Vagina (tissue), 2 donors: Measurements from ENCODE around the gene LHX4. TPM values are rescaled to one million over a fixed set of nuclear protein-coding genes. Genes with fewer than 3 reads are reported as not detected.
"Not testable (repeated sequence)": the region's sequence is repeated elsewhere in the genome, so short reads cannot be mapped to it uniquely, and the experiment has no call there.

ENCODE experiments used
- DNase-seq, 2 donors: peaks; one replicate each; pipeline ENCODE4 v3.0.0-alpha.2; 2017; ENCODE audit errors: extremely low spot score in 2 of 2
- H3K27ac ChIP-seq: fragments of 200-600 bp; sonication (generic); one replicate; pipeline ENCODE4 v1.5.1; 2019
- H3K27me3 ChIP-seq: fragments of 200-600 bp; sonication (generic); one replicate; pipeline ENCODE4 v1.5.1; 2019
- H3K36me3 ChIP-seq, 2 donors: fragments of 200-600 bp; sonication (generic); one replicate each; pipeline ENCODE4 v1.5.1; 2017 to 2019
- H3K4me1 ChIP-seq: fragments of 200-600 bp; sonication (generic); one replicate; pipeline ENCODE4 v1.5.1; 2019
- H3K4me3 ChIP-seq, 2 donors: fragments of 200-600 bp; sonication (generic); 1 replicate in 1 of 2; 2 replicates in 1 of 2; pipeline ENCODE4 v1.5.1; 2016 to 2019
- H3K9me3 ChIP-seq: fragments of 200-600 bp; sonication (generic); one replicate; pipeline ENCODE4 v1.5.1; 2019
- POLR2A ChIP-seq, 2 donors: fragments of 450-650 bp; IDR thresholded peaks; one replicate each; pipeline ENCODE4 v1.6.1; 2017; ENCODE audit warnings: antibody characterized with exemption in 2 of 2, mild to moderate bottlenecking in 2 of 2, moderate library complexity in 2 of 2
- POLR2AphosphoS5 ChIP-seq, 2 donors: sonication (generic); formaldehyde crosslinking; IDR thresholded peaks; one replicate each; pipeline ENCODE4 v1.9.0; 2017; ENCODE audit warnings: antibody characterized with exemption in 2 of 2, mild to moderate bottlenecking in 2 of 2, low read depth in 1 of 2; ENCODE audit not compliant: insufficient read depth in 1 of 2
- intact Hi-C: fragments of 100-400 bp; cut with DNase I; formaldehyde crosslinking; loops from one replicate; pipeline ENCODE4 v1.15.1; 2023
- total RNA-seq: library from RNA; depleted of rRNA; stranded (reverse); fragments of >200 nt; gene quantifications from one replicate; pipeline ENCODE4 v1.2.3, GENCODE V29; 2016
- TF ChIP-seq, protein P1 (sequence below), 3 experiments: fragments of 450-650 bp in 2 of 3; fragments of 200-600 bp in 1 of 3; sonication (generic) in 1 of 3; IDR thresholded peaks; one replicate each; pipeline ENCODE4 v1.5.1; 2017 to 2019; ENCODE audit warnings: antibody characterized with exemption in 3 of 3, mild to moderate bottlenecking in 2 of 3, moderate library complexity in 2 of 3

The LHX4 gene
- total RNA-seq, 1 donor from 2014 or later: 0.98 TPM

- Histone ChIP-seq H3K4me1 (no peaks in the 10 kb centered on the region), H3K27me3 (no peaks in the 10 kb centered on the region), H3K36me3 (peaks cover 0 to 16% of the 10 kb centered on the region in 2 donors), H3K27ac (no peak overlapping the region), H3K4me3 (no peak overlapping the region), H3K9me3 (no peaks in the 10 kb centered on the region)
- intact Hi-C loops: loop anchor here (10.0 kb wide), 1 partner anchor 276 kb away; no protein-coding TSS in a partner anchor
- no peak for TF ChIP-seq POLR2AphosphoS5 (IDR thresholded peaks at IDR 0.05; ENCODE audit: insufficient read depth in 1 of 2, low read depth in 1 of 2)
- TF ChIP-seq, protein P1, sequence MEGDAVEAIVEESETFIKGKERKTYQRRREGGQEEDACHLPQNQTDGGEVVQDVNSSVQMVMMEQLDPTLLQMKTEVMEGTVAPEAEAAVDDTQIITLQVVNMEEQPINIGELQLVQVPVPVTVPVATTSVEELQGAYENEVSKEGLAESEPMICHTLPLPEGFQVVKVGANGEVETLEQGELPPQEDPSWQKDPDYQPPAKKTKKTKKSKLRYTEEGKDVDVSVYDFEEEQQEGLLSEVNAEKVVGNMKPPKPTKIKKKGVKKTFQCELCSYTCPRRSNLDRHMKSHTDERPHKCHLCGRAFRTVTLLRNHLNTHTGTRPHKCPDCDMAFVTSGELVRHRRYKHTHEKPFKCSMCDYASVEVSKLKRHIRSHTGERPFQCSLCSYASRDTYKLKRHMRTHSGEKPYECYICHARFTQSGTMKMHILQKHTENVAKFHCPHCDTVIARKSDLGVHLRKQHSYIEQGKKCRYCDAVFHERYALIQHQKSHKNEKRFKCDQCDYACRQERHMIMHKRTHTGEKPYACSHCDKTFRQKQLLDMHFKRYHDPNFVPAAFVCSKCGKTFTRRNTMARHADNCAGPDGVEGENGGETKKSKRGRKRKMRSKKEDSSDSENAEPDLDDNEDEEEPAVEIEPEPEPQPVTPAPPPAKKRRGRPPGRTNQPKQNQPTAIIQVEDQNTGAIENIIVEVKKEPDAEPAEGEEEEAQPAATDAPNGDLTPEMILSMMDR (IDR thresholded peaks at IDR 0.05): no peak
- TF ChIP-seq POLR2A (IDR thresholded peaks at IDR 0.05): no peak
- no peak for DNase-seq
Observed at GRCh38 chr1:180199018-180199417, 31.0 kb upstream of the LHX4 start.

DNA sequence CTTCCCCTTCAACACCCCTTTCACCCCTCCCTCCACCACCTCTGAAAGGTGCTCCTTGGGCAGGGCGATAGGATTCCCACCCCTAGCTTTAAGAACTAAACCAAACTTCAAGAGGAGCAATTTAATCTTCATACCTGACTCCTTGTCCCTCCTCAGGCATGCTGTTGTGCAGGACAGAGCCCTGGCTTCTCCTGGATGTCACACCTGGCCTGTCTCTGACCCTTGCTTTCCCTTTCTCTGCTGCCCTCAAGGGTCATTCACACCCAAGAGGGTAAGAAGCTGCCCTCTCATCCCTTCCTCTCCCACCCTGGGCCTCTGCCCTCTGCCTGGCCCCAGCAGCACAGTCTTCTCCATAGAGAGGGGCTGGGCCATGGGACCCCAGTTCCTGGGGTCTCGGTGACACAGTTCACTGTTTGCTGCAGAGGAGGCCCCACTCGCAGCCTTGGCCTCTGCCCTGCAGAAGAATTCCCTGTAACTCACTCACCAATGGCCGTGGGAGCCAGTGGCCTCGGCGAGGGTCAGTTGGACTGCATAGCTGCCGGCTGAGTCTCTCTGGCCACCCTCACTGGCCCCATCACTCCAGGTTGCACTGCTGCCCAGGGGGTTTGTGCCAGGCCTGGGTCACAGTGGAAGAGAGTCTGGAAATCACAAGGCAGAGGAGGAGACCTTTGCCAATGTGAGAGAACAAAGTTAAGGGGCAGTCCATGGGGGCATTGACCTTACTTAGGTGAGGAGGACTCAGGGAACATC, 28.4 kb upstream of the LHX4 start:
- peaks cover 0 to 10% of the 10 kb centered on the region in 2 donors for H3K36me3 ChIP-seq
- intact Hi-C loops: no loop called here
- no peaks in the 10 kb centered on the region for H3K9me3 ChIP-seq
- H3K27me3 ChIP-seq: no peaks in the 10 kb centered on the region
- DNase-seq: no peak
- TF ChIP-seq, protein P1 (IDR thresholded peaks at IDR 0.05): no peak
- no peak for TF ChIP-seq POLR2AphosphoS5 (IDR thresholded peaks at IDR 0.05; ENCODE audit: insufficient read depth in 1 of 2, low read depth in 1 of 2)
- TF ChIP-seq POLR2A (IDR thresholded peaks at IDR 0.05): no peak
- no peak overlapping the region for H3K4me3 ChIP-seq
- H3K4me1 ChIP-seq: no peaks in the 10 kb centered on the region
- H3K27ac ChIP-seq: no peak overlapping the region

GRCh38 chr1:180202588-180202987, 27.5 kb upstream of the LHX4 start:
- DNase-seq, H3K27me3 ChIP-seq, H3K4me1 ChIP-seq, H3K36me3 ChIP-seq, H3K9me3 ChIP-seq, intact Hi-C loops, H3K4me3 ChIP-seq, H3K27ac ChIP-seq: not testable (repeated sequence)

DNA sequence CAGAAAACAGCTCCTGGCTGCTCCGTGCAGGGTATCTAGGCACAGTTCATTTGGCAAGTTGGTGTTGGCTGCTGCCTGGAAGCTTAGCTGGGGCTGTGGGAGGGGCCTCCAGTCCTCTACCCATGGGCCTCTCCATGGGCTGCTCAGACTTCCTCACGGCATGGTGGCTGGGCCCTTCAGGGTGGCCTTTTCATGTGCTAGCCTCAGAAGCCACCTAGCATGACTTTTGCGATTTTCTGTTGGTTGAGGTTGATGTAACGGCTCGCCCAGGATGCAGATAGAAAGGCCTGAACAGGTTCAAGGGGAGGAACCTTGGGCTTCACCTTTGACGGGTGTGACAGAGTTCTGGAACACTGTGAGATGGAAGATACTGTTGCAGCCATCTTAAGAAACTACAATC, 25.8 kb upstream of the LHX4 start:
- intact Hi-C loops: no loop called here
- Histone ChIP-seq H3K9me3 (no peaks in the 10 kb centered on the region), H3K4me1 (no peaks in the 10 kb centered on the region), H3K27ac (no peak overlapping the region), H3K27me3 (no peaks in the 10 kb centered on the region), H3K4me3 (no peak overlapping the region), H3K36me3 (no peaks in the 10 kb centered on the region)
- DNase-seq: no peak
- TF ChIP-seq POLR2A (IDR thresholded peaks at IDR 0.05) (no peak), POLR2AphosphoS5 (IDR thresholded peaks at IDR 0.05; ENCODE audit: insufficient read depth in 1 of 2, low read depth in 1 of 2) (no peak)
- TF ChIP-seq, protein P1 (IDR thresholded peaks at IDR 0.05): no peak

DNA sequence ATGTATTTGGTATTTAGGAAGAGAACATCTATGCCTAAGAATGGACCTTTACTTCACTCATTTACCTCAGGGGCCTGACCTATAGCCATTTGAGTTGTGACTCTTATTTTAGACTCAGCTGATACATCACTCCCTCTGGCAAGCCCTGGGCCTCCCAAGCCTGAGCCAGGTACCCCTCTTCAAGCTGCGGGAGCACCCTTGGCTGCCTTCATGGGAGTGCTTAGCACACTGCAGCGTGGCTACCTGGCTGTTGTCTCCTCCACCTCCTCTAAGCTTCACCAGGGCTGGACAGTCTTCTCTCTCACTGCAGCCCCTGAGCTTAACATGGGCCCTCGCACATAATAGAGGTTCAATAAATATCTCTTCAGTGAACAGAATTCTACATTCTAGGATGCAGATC, 23.5 kb upstream of the LHX4 start:
- Histone ChIP-seq H3K9me3 (no peaks in the 10 kb centered on the region), H3K36me3 (no peaks in the 10 kb centered on the region), H3K4me3 (no peak overlapping the region), H3K27ac (no peak overlapping the region), H3K4me1 (no peaks in the 10 kb centered on the region), H3K27me3 (no peaks in the 10 kb centered on the region)
- no peak for DNase-seq
- no peak for TF ChIP-seq POLR2AphosphoS5 (IDR thresholded peaks at IDR 0.05; ENCODE audit: insufficient read depth in 1 of 2, low read depth in 1 of 2)
- TF ChIP-seq, protein P1 (IDR thresholded peaks at IDR 0.05): no peak
- no peak for TF ChIP-seq POLR2A (IDR thresholded peaks at IDR 0.05)
- intact Hi-C loops: no loop called here
